GOT3 (cell line): Measurements from ENCODE around the gene TBC1D4.
A peak's percentile ranks its signal among the peaks of the same experiment; 100 is the strongest.

Experiments
- DNase-seq: peaks from one replicate; lab custom pipeline; 2025; ENCODE audit warnings: mixed read lengths; lab: John Stamatoyannopoulos, UW

The TBC1D4 gene

GRCh38 chr13:75482070-75482819 is at the start of gene TBC1D4:
Gene TBC1D4 (minus strand): TSS chr13:75482169. CDS start chr13:75481767, 402 bp downstream.
- DNase-seq = peak; percentile 43

- no peak for DNase-seq
These were observed 48.6 kb upstream of the TBC1D4 start for GRCh38 chr13:75530549-75530961.

GRCh38 chr13:75521956-75522355 is 40.0 kb upstream of the TBC1D4 start:
- no peak for DNase-seq

GRCh38 chr13:75518439-75519088 is 36.6 kb upstream of the TBC1D4 start:
- no peak for DNase-seq

GRCh38 chr13:75514080-75514995 is 32.4 kb upstream of the TBC1D4 start:
- DNase-seq = no peak

- no peak for DNase-seq
These were observed 31.3 kb upstream of the TBC1D4 start for GRCh38 chr13:75513271-75513670.

GRCh38 chr13:75512253-75512652 is 30.3 kb upstream of the TBC1D4 start:
- no peak for DNase-seq

- DNase-seq = no peak
These were observed 29.2 kb upstream of the TBC1D4 start for GRCh38 chr13:75511051-75511625.

GRCh38 chr13:75508002-75508548 is 26.1 kb upstream of the TBC1D4 start:
- DNase-seq = no peak

GRCh38 chr13:75507027-75508001 is 25.3 kb upstream of the TBC1D4 start:
- no peak for DNase-seq

- DNase-seq = no peak
These were observed 24.0 kb upstream of the TBC1D4 start for GRCh38 chr13:75506018-75506417.

GRCh38 chr13:75505327-75505726 is 23.4 kb upstream of the TBC1D4 start:
- DNase-seq = no peak

GRCh38 chr13:75495938-75496337 is 14.0 kb upstream of the TBC1D4 start:
- no peak for DNase-seq

- no peak for DNase-seq
These were observed 12.5 kb upstream of the TBC1D4 start for GRCh38 chr13:75494491-75494890.

- no peak for DNase-seq
These were observed 11.2 kb upstream of the TBC1D4 start for GRCh38 chr13:75493156-75493555.

GRCh38 chr13:75492389-75492788 is 10.4 kb upstream of the TBC1D4 start:
- no peak for DNase-seq

GRCh38 chr13:75491376-75491775 is 9.4 kb upstream of the TBC1D4 start:
- DNase-seq = no peak

GRCh38 chr13:75489502-75490263 is 7.7 kb upstream of the TBC1D4 start:
- DNase-seq = no peak

GRCh38 chr13:75486146-75487062 is 4.4 kb upstream of the TBC1D4 start:
- DNase-seq = no peak
